HG03139 (cell line): ENCODE results near the gene NDUFS6.

Experiments
- ATAC-seq: cut with Tn5 transposase; IDR thresholded peaks from one replicate; pipeline ENCODE4 v1.9.1; 2021; ENCODE audit not compliant: unreplicated experiment

NDUFS6 gene

GRCh38 chr5:1847056-1847455 lies 45.8 kb downstream of the NDUFS6 start:
- no peak for ATAC-seq

GRCh38 chr5:1847611-1848010 lies 46.4 kb downstream of the NDUFS6 start:
- no peak for ATAC-seq

DNA sequence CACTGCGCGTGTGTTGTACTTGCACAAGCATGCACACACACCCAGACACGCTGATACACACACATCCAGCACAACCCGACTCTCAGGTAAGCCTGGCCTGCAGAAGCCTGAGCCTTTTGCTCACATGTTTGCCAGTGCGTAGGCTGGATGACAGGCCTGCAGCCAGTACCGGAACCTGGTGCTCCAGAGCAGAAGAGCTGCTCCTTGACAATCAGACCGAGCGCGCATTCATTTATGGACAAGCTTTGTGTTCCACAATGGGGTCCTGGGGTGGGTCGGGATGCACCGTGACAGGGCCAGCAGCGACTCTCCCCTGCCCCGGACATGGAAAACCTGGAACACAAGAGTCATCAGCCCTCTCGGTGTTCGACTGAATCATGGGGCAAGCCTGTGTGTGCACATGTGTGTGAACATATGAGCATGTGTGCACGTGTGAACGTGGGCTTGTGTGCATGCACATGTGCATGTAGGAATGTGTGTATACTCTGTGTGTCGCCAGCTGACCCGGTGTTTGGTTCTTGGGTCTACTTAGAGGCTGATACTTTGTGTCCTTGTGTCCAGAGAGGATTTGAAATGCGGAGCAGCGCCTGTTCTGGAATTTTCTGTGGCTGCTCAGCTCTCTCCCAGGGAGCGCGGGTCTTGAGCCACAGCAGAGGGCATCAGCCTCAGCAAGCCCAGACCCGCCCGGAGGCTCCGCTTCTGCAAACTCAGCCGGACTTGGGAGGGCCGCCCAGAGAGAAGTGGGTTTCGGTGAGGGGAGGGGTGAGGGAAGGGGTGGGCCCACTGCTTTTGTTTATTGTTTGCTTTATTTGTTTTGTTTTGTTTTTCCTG lies 49.3 kb downstream of the NDUFS6 start:
- no peak for ATAC-seq

DNA sequence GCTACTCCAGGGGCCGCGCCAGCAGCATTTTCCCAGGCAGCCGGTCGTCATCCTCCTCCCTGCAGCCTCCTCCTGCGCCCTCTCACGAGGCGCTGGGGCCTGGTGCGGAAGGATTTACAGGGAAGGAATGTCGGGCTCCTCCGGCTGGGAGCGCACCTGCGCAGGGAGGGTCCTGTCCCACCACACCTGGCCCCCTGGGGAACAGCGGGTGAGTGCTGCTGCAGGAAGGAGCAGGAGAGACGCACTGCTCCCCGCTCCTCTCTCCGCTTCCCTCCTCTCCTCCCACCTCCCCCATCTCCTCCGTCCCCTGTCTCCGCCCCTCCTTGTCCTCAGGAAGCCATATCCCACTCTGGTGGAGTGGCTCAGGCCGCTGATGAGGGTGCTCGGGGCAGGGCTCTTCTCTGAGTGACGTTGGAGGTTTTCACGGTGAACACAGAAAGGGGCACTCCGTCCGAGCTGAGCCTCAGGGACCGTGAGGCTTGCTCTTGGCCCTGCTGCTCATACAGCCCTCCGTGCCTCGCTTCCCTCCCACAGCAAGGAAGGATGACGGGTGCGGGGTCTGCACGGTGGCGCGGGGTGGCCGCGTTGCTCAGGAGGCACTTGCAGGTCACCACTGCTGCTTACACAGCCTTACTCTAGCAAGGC lies 50.2 kb downstream of the NDUFS6 start:
- ATAC-seq = no peak

GRCh38 chr5:1852324-1852947 lies 51.2 kb downstream of the NDUFS6 start:
- ATAC-seq = no peak

DNA sequence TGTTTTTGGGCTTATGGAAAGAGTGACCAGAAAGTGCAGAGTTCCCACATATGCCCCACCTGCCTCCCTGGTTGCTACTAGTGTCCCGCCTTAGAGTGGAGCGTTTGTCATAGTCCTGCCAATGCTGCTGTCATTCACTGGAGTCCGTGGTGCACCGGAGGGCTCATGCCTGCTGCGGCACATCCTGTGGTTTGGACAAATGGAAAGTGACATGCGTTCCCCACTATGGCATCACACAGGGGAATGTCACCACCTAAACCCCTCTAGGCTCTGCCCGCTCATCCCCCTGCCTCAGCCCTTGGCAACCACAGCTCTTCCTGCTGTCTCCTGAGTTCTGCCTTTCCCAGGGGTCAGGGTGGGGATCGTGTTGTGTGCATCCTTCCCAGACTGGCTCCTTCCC lies 52.3 kb downstream of the NDUFS6 start:
- ATAC-seq = no peak

DNA sequence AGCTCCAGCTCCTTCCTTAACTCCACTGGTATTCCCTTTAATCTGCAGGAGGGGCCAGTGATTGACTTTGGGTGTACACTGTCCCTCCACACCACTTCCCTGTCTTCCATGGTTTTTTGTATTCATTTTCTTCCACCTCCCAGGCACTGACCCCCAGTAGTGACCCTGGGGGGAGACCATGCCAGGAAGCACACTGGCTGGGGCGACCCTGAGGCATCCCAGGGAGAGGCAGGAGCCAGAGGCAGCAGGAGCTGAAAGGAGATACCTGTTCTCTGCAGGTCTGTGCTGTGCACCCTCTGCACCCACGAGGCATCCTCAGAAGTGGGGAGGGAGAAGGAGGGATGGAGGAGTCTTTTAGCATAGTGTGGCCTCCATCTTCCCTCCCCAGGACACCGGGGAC lies 53.9 kb downstream of the NDUFS6 start:
- no peak for ATAC-seq

GRCh38 chr5:1855596-1855995 lies 54.4 kb downstream of the NDUFS6 start:
- no peak for ATAC-seq

DNA sequence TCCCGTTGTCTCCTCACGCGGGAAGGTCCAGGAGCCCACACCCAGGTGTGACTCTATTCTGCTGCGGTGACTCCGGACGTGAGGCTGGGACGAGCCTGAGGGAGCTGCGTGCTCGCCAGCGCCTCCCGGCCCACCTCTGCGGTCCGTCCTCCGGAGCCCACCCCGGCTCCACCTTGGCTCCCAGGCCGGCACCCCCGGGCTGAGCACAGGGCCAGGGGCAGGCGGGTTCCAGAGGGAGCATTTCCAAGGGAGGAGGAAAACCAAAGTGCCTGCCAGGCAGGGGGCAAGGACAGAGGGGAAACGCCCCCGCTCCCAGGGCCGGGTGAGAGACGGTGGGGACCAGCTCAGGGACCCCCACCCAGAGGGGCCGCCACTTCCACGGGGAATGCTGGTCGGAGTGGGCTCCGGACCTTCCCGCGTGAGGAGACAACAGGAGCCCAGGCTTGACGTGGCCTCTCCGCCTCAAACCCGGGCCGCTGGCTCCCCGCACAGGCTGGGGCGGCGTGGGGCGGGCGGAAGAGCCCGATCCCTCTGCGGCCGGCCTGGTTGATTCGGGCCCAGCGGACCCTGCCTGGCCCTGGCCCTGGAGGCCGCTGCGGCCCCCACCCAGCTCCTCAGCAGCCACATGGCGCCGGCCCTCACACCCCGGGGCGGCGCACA lies 55.5 kb downstream of the NDUFS6 start:
- ATAC-seq = no peak

DNA sequence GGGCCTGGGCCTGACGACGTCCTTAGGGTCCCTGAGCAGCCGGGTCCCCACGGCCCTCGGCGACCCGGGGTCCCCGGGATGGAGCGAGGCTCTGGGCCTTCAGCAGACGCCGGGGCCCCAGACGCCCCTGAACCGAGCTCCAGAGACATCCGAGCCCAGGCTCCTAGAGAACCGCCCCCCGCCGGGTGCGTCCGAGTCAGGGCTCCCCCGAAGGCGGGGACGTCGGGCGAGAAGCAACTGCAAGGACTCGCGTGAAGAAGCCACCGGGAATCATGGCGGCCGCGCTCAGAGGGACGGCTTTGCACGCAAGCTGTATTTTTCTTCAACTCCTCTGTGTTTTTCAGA lies 56.0 kb downstream of the NDUFS6 start:
- no peak for ATAC-seq

DNA sequence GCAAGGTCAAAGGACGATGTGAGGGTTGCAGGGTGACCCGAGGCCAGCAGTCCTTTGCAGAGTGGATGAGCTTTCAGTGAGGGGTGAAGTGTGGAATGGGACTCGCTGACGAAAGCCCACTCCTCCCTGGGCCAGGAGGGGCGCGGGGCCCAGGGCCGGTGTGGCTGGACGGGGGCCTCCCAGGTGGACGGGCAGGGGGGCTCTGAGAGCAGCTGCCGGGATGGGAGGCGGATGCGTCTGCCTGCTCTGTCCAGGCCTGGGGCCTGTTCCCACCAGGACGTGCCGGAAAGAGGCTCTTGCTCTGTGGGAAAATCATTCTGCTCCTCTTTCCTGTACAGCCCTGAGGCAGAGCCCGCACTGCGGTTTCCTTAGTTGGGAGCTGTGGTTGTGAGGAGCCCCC lies 57.2 kb downstream of the NDUFS6 start:
- no peak for ATAC-seq

- no peak for ATAC-seq
These were observed 57.9 kb downstream of the NDUFS6 start for GRCh38 chr5:1859099-1859498.

DNA sequence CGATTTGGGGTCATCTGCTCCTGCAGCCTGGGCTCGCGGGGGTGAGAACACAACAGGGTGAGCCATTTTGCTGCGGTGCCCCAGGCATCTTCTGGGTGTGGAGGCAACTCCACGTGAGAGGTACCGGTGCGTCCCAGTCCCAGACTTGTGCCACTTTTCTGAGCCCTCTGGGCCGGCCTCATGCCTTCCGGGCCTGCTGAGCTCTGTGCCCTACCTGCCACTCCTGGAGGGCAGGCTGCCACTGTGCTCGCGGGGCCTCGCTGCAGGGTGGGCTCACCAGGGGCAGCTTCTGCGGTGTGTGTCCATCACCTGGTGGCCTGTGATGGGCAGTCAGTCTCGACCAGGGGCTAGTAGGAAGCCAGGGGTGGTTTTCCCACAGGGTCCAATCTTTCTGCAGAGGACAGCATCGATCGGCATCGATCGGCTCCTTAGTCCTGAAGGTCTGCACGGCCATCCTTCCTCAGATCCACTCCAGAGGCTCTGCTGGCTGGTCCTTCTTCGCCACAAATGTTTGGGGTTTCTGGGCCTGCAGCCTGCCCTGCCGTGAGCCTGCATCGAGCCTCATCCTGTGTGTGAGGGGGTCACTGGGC lies 58.9 kb downstream of the NDUFS6 start:
- ATAC-seq = no peak

GRCh38 chr5:1860949-1861348 lies 59.7 kb downstream of the NDUFS6 start:
- no peak for ATAC-seq

DNA sequence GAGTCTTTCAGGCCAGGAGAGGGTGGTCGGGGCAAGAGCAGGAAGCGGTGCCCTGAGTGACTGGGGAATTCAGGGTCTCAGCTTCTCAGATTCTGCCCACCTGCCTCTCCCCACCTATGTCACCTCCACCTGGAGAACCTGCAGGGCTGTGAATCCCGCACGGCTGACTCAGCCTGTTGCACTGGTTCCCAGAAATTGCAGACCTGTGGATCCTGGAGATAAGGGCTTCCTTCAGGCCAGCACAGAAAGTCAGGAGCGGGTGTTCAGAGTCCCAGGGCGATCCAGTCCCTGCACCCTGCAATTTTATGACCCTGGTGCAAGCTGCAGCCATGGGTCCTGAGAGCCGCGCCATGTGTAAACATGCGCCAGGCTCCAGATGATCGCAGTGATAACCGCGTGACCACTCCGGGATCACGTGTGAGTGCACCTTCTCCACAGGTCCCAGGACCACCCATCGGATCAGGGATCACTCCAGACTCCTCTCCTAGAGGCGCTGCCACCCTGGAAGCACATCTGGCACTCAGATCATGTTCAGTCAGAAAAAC lies 63.8 kb downstream of the NDUFS6 start:
- no peak for ATAC-seq

DNA sequence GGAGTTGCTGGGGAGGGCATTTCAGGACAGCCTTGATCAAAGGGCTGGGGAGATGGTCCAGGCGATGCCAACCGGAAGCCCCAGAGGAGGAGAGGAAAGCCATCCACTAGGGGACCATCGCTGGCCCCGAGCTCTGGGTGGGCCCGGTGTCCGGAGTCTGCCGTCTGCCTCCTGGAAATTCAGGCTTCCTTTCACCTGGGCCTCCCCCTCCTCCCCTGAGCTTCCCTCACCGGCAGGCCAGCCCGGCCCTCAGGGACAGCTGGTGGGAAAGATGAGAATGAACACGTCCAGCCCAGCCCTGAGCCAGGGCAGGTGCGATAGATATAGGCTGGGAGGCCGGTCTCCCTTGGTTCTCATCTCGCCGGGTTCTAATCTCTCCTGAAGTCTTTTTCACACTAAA lies 64.3 kb downstream of the NDUFS6 start:
- no peak for ATAC-seq
